GM03348 (cell line): ENCODE results near the gene DEPP1.
A peak's percentile ranks its signal among the peaks of the same experiment; 100 is the strongest.

ENCODE experiments used
- DNase-seq: peaks from one replicate; pipeline ENCODE4 v3.0.0; 2012; ENCODE audit warnings: low spot score

The DEPP1 gene

DNA sequence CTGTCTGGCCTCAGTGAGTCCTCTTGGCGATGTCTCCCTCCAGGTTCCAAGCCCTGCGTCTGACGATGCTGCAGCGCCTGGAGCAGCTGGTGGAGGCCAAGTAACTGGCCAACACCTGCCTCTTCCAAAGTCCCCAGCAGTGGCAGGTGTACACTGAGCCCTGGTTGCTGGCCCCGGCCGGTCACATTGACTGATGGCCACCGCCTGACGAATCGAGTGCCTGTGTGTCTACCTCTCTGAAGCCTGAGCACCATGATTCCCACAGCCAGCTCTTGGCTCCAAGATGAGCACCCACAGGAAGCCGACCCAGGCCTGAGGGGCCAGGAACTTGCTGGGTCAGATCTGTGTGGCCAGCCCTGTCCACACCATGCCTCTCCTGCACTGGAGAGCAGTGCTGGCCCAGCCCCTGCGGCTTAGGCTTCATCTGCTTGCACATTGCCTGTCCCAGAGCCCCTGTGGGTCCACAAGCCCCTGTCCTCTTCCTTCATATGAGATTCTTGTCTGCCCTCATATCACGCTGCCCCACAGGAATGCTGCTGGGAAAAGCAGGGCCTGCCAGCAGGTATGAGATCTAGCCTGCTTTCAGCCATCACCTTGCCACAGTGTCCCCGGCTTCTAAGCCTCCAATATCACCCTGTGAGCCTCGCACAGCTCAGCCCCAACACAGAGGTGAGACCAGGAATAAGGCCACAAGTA, 14.8 kb upstream of the DEPP1 start:
- no peak for DNase-seq

DNA sequence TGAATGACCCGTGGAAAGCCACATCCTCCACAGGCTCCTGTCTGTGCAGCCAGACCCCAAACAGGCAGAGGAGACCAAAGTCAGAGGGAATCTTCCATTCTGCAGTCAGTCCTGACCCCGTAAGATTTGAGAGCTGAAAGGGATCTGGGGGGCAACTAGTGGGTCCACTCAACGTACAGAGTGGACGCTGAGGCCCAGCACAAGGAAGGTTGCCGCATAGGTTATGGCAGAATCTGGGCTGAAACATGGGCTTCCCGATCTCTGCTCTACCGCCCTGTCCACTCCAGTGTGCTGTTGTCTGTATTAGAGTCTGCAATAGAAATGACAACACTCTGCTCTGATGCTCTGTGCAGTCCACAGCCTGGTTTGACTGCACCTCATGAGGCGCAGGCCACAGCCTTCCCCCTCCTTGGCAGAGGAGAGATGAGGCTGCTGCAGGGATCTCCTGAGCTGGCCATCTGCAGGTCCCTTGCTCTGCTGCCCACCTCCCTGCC, 14.2 kb upstream of the DEPP1 start:
- no peak for DNase-seq

DNA sequence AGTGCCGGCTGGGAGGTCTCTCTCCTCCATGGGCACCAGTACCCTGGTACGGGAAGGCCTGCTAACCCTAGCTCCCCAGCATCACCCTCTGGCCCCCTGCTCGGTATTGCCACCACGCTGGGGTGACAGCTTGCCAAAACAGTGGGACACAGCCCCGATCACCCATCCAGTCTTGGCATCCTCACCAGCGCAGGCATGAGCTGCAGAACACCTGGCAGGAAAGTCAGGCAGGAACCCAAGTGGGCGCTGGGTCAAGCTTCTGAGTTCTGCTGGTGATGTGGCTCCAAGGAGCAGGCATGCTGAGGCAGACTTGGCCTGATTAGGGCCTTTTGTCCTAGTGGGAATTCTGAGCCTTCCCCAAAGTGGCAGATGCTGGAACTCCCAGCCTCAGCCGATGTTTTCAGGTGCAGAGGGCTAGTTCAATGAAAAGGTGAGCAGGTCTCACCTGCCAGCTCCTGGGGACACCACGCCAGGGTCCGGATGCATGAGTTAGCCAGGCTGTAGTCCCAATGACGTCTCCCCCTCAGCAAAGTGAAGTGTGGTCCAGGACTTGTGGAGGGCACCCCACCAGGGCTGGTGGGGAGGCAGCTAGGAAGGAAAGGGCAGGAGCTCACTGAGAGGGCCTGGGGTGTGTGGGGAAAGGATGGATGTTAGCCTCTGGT, 13.6 kb upstream of the DEPP1 start:
- no peak for DNase-seq

DNA sequence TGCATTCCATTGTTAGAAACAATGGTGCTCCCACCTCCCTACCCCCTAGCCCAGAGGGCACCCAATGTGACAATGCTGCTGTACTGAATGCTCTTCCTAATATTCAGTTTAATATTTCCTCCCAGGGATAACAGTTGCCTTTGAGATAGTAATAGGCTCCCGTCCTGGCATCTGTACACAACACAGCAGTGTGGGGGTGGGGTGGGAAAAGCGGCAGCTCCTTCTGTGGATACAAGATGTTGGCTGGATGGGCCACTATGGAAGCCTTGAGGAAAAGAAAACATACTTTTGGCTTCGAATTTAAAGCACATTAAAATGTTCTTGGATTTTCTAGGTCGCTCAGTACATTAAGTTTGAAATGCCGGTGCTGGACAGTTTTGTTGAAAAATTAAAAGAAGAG, 13.0 kb upstream of the DEPP1 start:
- no peak for DNase-seq

DNA sequence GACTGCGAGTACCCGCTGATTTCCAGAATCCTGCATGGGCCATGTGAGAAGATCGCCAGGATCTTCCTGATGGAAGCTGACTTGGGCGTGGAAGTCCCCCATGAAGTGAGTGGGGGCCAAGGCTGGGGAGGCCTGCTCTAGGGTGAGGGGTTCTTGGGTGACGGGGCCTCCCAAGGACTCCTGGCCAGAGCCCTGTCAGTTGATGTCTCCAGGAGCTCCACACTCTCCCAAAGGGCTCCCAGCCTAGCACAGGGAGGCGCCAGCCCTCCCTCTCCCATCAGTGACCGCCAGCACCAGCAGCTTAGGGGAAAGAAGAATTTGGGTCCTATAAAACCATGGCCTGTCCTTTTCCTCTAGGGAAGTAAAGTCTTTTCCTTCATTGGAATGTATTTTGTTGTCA, 12.4 kb upstream of the DEPP1 start:
- no peak for DNase-seq

DNA sequence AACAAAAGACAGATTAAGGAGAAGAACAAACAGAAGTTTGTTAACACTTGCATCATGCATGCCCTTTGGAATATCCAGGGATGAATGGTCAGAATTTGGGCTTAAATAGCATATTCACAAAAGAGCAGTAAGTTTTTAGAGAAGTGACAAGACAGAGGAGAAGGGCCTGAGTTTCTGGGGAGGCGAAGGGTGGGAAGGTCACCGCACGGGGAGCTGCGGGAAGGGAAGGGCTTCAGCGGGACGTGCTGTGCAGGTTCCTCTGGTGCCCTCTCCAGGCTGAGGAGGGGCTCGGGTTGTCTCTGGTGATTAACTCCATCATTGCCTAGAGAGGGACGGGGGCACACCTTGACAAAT, 11.7 kb upstream of the DEPP1 start:
- DNase-seq, result no peak

DNA sequence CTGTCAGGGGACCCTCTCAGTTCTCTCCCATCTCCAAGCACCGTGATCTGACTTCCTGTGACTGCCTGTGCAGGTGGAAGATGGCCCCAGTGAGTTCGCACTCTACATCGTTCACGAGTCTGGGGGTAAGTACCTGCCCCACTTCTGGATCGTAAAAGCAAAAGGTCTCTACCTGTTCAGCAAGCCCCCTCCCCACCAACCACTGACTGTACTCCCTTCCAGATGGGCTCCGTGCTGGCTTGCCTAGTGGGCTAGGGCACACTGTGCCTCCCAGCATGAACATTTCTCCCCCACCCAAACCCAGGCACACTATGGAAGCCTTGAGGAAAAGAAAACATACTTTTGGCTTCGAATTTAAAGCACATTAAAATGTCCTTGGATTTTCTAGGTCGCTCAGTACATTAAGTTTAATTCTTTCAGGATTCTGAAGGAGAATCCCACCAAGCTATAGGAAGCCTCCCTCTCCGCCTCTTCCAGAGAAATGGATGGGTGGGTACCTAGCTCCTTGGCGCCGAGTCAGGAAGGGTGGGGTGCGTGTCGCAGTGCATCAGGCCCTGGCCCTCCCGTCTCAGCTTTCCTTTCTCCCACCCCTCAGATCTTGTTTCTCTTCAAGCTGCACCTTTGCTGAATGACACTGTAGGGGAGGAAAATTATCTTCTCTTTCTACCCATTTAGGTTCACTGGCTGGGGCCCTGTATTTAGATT, 11.1 kb upstream of the DEPP1 start:
- DNase-seq, result no peak

DNA sequence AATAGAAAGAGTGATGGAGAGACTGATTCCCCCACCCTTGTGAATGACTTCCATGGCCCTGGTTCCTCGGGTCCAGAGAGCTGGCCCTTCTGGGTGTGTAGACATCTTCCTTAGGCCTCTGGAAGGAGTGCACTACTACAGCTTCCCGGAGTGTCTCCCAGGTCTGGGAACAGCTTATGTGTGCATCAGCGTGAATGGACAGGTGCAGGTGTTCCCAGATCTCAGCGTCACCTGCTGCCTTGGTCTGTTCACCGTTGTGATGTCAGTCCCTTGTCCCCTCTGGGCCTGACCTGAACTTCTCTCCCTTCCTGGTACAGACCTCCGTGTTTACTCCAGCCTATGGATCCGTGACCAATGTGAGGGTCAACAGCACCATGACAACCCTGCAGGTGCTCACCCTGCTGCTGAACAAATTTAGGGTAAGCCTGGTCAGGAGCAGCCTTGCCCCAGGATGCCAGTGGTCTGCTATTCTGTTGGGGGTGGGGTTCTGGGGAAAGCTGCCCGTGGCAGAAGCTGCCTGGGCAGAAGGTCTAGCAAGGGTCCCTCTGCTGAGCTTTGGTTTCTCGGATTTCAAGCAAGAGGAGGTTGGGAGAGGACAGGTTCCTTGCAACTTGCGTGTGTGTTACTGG, 10.5 kb upstream of the DEPP1 start:
- no peak for DNase-seq

DNA sequence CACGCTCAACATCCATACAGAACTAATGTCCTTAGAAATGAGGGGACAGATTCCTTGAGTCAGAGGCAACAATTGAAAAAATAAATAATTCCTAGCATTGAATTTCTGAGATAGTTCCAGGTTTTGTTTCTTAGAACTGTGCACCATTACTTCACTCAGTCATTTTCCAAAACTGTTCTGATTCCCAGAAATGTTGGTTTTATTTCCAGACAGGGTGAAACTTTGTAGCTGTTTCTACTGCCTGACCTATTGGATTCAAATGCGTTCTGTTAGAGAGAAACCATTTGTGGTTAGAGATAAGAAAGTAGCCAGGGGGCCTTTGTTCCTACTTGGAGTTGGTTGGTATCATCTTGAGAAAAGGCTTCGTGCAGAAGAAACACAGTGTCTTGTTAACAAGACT, 8.1 kb upstream of the DEPP1 start:
- no peak for DNase-seq

DNA sequence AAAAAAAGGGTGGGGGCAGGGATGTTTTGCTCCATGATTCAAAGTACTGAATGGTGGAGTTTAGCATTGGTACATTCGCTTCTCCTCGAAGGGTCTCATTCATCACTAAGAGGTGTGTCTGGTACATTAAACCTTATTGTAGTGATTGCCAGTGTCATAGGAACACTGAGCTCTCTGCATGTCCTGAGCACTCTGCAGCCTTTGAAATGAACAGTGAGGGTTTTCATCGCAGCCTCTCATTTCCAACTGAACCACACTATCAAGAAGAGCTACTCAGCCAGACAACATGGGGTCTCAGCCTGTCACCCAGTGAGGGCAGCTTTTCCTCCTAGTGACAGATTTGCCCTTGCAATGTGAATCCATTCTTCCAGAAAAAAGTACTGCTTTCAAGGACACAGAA, 7.6 kb upstream of the DEPP1 start:
- no peak for DNase-seq

DNA sequence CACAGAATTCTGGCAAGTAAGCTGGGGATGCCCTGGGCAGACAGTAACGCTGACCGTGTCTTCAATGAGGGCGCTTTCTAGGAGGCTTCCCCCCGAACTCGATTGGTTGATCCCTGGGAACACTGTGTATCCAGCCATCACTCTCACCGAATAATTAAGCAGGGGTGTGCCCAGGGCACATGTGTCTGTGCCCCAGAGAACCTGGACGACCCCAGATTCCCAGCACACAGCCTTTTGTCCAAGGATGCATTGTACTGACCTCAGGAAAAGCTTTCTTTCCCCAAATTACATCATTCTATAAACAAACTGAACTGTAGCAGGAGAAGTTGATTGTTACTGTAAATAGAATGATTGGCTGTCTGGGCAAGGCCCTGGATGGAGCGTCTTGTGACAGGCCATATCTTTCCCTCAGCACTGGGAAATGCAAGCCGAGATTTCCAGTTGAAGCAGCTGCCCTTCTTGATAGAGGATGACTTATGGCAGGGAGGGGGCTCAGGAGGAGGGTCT, 6.6 kb upstream of the DEPP1 start:
- DNase-seq, result no peak

DNA sequence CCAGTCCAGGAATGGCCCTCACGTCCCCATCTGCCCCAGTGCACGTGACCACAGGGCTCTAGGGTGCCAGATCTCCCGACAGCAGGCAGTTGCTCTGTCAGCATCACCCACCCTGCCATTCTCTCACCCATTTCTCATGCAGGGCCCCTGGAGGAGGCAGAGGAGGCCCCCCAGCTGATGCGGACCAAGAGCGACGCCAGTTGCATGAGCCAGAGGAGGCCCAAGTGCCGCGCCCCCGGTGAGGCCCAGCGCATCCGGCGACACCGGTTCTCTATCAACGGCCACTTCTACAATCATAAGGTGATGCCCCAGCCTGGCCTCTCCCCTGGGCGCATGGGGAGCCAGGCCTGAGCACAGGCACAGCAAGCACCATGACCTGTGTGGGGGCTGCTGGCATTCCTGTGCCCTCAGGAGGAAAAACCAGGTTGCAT, 6.1 kb upstream of the DEPP1 start:
- no peak for DNase-seq

DNA sequence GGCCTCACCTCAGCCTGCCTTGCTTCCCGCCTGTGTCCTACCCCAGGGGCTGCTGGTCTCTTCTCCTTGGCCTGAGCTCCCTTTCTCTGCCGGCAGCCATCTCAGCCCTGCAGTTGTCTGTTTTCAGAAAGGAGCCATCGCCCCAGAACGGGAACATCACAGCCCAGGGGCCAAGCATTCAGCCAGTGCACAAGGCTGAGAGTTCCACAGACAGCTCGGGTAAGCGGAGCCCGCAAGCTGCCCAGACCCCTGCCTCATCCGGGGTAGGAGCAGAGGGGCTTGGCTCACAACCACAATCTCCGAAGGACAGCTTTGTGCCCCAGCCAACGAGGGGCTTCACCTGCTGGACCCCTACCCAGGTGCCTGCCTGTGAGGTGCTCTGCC, 5.3 kb upstream of the DEPP1 start:
- DNase-seq, result no peak

DNA sequence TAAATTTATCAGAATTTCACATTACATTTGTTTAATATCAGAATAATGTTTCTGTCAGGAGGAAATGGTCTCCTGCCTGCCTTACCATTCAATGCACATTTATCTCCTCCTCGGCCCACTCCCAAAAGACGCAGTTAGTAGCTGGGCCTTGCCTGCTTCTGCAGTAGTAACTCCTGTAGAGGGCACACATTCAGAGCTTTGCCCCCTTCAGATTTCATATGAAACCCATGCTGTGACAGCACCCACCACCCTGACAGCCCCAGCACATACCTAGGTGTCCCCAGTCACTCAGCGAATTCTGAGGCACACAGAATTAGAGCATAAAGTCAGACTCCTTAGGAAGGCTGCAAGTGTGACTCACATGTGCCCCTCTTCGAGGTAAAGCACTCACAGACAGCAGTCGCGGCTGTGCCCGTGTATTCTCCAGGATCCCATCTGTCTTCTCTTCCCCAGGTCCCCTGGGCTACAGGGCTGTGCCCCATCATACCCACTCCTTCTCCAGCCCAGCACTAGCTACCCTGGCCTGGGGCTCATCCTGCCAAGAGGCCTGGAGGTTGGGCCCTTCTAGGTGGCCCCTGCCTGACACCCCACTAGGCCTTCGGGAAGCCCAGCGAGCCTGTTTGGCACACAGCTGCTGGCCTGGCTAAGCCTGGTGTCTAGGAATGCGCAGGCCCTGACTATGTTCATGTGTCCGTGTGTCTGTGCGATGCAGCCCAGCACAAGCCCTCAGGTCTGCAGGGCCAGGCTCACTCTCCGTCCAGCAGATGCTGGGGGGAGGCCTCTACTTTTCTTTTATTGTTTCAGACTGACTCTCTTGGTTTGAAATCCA, 4.7 kb upstream of the DEPP1 start:
- DNase-seq, result no peak

DNA sequence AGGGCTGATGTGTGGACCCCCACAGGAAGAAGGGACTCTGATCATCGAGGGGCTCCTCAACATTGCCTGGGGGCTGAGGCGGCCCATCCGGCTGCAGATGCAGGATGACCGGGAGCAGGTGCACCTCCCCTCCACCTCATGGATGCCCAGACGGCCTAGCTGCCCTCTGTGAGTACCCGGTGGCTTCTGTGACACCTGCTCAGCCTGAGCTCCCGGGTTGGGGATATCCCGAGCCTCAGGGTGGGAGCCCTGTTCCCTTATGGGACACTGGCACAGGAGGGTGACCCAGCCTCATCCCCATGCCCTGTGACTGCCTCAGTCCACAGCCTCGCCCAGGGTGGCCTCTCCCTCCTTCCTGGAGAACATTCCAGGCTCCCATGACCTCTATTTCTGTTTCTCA, 3.9 kb upstream of the DEPP1 start:
- DNase-seq, result no peak

DNA sequence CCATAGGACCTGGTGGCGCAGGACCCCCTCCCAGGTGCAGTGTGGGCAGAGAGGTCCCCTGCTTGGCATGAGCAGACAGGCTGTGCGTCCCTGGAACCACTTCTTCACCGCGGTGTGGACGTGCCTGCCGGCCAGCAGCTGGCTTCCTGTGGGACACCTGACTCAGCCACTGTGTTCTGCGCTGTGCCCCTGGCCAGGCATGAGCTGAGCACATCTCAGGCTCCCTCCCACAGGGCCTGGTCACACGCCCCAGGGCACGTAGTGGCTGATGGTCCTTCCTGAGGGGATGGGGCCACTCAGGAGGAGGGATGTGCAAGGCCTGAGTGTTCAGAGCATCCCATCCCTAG, 3.5 kb upstream of the DEPP1 start:
- no peak for DNase-seq

DNA sequence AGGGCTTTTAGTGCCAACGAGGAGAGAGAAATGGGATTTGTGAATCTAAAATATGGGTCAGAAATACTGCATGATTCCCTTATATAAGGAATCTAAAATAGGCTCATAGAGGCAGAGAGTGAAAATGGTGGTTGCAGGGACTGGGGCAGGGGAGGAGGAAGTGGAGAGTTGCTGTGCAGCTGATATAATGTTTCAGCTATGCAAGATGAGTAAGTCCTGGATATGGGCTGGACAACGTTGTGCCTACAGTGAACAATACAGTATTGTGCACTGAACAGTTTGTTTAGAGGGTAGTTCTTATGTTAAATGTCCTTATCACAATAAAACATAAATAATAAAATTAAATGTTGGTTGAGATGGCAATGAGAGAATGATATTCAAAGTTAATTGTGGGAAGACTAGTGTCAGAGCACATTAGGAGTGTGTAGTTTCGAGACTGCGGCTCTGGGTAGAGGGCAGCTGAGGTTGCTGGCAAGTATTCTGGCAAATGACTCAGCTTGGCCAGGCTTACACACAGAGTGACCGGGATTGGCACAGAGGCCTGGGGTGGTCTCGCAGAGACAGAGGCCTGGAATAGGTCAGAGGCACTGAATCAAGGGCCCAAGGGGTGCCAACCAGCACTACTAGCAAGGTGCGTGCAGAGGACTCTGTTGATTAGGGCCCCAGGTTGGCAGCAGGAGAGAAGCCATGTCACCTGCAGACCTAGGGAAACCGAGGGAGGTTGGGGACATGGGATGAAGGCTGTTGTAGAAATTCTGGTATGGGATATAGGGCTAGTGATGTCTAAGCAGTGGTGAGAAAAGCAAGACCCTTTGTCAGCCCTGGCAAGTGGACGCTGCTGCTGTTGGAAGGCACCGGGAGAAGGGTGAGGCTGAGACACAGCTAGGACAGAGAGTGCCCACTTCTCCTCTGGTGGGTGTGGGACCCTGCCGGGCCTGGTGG, 2.8 kb upstream of the DEPP1 start:
- DNase-seq, result peak; percentile 88

DNA sequence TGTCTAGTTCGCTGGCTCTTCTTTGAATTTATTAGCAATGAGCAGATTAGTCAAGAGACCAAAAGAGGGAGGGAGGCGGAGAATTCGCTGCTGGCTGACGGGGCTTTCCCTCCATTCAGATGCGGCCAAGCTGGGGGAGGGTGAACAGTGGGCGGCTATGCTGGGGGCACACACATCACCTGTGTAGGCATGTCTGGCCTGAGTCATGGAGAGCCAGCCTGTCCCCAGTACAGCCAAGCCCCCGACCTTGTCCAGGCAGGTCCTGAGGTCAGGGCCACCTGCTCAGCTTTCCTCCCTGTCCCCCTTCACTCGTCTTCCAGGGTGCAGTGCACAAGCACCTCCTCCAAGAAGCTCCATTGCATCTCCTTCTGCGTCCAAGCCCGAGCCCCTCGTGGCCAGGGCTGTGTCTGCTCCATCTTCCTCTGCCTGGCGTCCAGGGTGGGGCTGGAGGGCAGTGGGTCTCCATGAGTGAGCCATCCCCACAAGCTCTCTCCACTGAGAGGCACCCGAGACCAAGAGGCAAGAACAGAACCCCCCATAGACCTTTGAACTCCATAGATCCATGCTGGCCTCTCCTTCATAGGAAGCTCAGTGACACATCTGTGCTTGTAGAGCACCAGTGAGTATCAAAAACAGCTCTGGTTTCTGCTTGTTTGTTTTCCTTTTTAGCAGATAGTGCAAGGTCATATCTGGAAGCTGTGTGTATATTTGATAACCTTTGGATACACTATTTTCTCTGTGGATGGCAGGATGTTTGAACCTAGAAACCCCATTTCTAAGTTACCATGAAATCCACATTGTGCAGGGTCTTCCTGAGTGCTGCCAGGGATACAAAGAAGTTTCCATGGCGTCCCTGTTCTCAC, 1.9 kb upstream of the DEPP1 start:
- no peak for DNase-seq

DNA sequence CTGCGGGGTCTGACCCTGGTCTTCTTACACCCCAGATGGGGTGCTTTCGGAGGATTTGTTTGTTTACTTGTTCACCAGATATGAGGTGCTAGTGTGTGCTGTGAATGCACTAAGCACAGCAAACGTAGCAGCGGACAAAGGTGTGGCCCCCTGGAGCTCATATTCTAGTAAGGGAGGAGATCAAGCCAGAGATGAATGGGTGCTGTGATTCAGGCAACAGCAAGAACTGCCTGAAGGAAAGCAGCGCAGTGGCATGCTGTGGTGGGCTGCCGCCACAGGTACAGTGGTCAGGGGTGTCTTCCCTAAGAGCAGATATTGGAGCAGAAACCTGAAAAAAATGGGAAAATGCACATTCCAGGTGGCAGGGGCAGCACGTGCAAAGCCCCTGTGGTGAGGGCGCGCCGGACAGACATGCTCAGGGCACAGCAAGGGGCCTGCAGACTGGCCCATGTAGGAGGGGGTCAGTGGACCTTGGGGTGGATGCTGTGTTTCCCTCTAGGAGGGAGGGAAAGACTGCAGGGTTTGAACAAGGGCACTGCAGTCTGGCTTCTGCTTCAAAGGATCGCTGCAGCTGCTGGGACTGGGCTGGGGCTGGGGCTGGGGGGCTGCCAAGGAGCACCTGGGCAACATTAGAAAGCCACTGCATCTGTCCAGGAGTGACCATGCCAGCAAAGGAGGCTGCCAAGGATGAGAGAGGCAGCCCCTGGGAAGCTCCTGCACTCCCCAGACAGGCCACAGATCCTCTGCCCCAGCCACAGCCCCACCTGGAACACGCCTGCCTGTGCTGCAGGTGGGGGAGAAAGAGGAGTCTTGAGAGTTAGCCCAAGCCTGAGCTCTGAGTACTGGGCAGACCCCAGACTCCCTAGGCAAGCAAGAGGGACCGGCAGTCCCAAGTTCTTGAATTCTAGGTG, 927 bp upstream of the DEPP1 start:
- no peak for DNase-seq
